ENCODE measurements around the gene OPN4. TPM values are rescaled to one million over a fixed set of nuclear protein-coding genes. Genes with fewer than 3 reads are reported as not detected.

Gene OPN4
- total and polyA plus RNA-seq, 2 donors, result 0.13 TPM; not detected in 1

- Histone ChIP-seq H3K27ac (ENCODE audit: low read depth) (no peak overlapping the region), H3K4me3 (ENCODE audit: low read depth, low read length) (no peak overlapping the region), H3K4me1 (ENCODE audit: insufficient read depth) (no peaks in the 10 kb centered on the region), H3K36me3 (ENCODE audit: insufficient read depth) (no peaks in the 10 kb centered on the region)
- no peak for DNase-seq (ENCODE audit: extremely low spot score)
- 93% methylated on average over 16 of the region's 16 CpGs for WGBS
These were observed 55.2 kb downstream of the OPN4 start for GRCh38 chr10:86709396-86710185.

GRCh38 chr10:86710987-86711512, 56.7 kb downstream of the OPN4 start:
- peak; percentile 81 for DNase-seq (ENCODE audit: extremely low spot score)
- H3K4me1 ChIP-seq (ENCODE audit: insufficient read depth), result no peaks in the 10 kb centered on the region

GRCh38 chr10:86711513-86712316, 57.4 kb downstream of the OPN4 start:
- Histone ChIP-seq H3K4me1 (ENCODE audit: insufficient read depth) (no peaks in the 10 kb centered on the region), H3K36me3 (ENCODE audit: insufficient read depth) (no peaks in the 10 kb centered on the region), H3K4me3 (ENCODE audit: low read depth, low read length) (peak overlapping the region; percentile 66), H3K27ac (ENCODE audit: low read depth) (peak overlapping the region; percentile 95)
- WGBS, result under 1% methylated on average over 82 of the region's 82 CpGs
- no peak for DNase-seq (ENCODE audit: extremely low spot score)

More at GRCh38 chr10:86710987-86711512, 56.7 kb downstream of the OPN4 start:
- WGBS, result 4% methylated on average over 46 of the region's 46 CpGs
- no peaks in the 10 kb centered on the region for H3K36me3 ChIP-seq (ENCODE audit: insufficient read depth)
- H3K4me3 ChIP-seq (ENCODE audit: low read depth, low read length), result peak overlapping the region; percentile 66
- peak overlapping the region; percentile 95 for H3K27ac ChIP-seq (ENCODE audit: low read depth)

- no peak for DNase-seq (ENCODE audit: extremely low spot score)
- Histone ChIP-seq H3K36me3 (ENCODE audit: insufficient read depth) (no peaks in the 10 kb centered on the region), H3K4me3 (ENCODE audit: low read depth, low read length) (peak overlapping the region; percentile 66), H3K27ac (ENCODE audit: low read depth) (peak overlapping the region; percentile 72), H3K4me1 (ENCODE audit: insufficient read depth) (no peaks in the 10 kb centered on the region)
- 32% methylated on average over 9 of the region's 9 CpGs for WGBS
These were observed 58.0 kb downstream of the OPN4 start for GRCh38 chr10:86712317-86712707.

- 73% methylated on average over 6 of the region's 6 CpGs for WGBS
- Histone ChIP-seq H3K4me3 (ENCODE audit: low read depth, low read length) (no peak overlapping the region), H3K27ac (ENCODE audit: low read depth) (no peak overlapping the region), H3K36me3 (ENCODE audit: insufficient read depth) (no peaks in the 10 kb centered on the region), H3K4me1 (ENCODE audit: insufficient read depth) (no peaks in the 10 kb centered on the region)
- DNase-seq (ENCODE audit: extremely low spot score), result no peak
These were observed 60.9 kb downstream of the OPN4 start for GRCh38 chr10:86715156-86715795.

GRCh38 chr10:86715836-86716235, 61.5 kb downstream of the OPN4 start:
- Histone ChIP-seq H3K36me3 (ENCODE audit: insufficient read depth) (no peaks in the 10 kb centered on the region), H3K27ac (ENCODE audit: low read depth) (no peak overlapping the region), H3K4me1 (ENCODE audit: insufficient read depth) (no peaks in the 10 kb centered on the region), H3K4me3 (ENCODE audit: low read depth, low read length) (no peak overlapping the region)
- 81% methylated on average over 5 of the region's 5 CpGs for WGBS
- no peak for DNase-seq (ENCODE audit: extremely low spot score)

Other genes starting within 250 kb of the OPN4 start
- 66.7 TPM for gene WAPL, start 132.8 kb upstream of the OPN4 start, total RNA-seq
- gene WAPL, start 132.8 kb upstream of the OPN4 start, polyA plus RNA-seq, result 16.1 TPM
- gene LDB3, start 14.0 kb downstream of the OPN4 start, total RNA-seq, result 7.1 TPM
- 8.2 TPM for gene LDB3, start 14.0 kb downstream of the OPN4 start, polyA plus RNA-seq
- 128 TPM for gene BMPR1A, start 102.1 kb downstream of the OPN4 start, total RNA-seq
- 36.6 TPM for gene BMPR1A, start 102.1 kb downstream of the OPN4 start, polyA plus RNA-seq

Data from urinary bladder (tissue), 4 donors.